K562 (cell line): ENCODE results near the gene IREB2. TPM values are rescaled to one million over a fixed set of nuclear protein-coding genes. Genes with fewer than 3 reads are reported as not detected.

Source experiments
- BRCA1 ChIP-seq, 2 experiments: fragments of 450-650 bp in 1 of 2; sonication (generic) in 1 of 2; formaldehyde crosslinking in 1 of 2; IDR thresholded peaks; 2 replicates each; pipeline versions ENCODE4 v1.5.0 to v1.6.1; 2017 to 2020; ENCODE audit warnings: mild to moderate bottlenecking in 1 of 2, missing genetic modification reagents in 1 of 2
- CREBBP ChIP-seq: IDR thresholded peaks from one replicate; pipeline ENCODE4 v1.6.1; 2012; ENCODE audit warnings: low read depth, mild to moderate bottlenecking, control low read depth, inconsistent platforms, low read length
- ETV5 ChIP-seq: sonication (generic); formaldehyde crosslinking; IDR thresholded peaks from 2 replicates; pipeline ENCODE4 v1.4.0; 2020; ENCODE audit warnings: low read depth, mild to moderate bottlenecking, missing genetic modification reagents
- MAFG ChIP-seq: fragments of 450-650 bp; conservative IDR thresholded peaks from 2 replicates; pipeline ENCODE4 v1.6.1; 2016; ENCODE audit warnings: missing genetic modification characterization, missing compliant biosample characterization
- NFE2 ChIP-seq: IDR thresholded peaks from 2 replicates; pipeline ENCODE4 v1.6.1; 2014; ENCODE audit warnings: antibody characterized with exemption, low read depth
- OTX1 ChIP-seq: fragments of 450-650 bp; formaldehyde crosslinking; IDR thresholded peaks from 2 replicates; pipeline ENCODE4 v1.4.0; 2022; ENCODE audit warnings: mild to moderate bottlenecking
- RB1 ChIP-seq: fragments of 450-650 bp; IDR thresholded peaks from 2 replicates; pipeline ENCODE4 v1.6.1; 2017; ENCODE audit warnings: low read depth, mild to moderate bottlenecking
- RNF2 ChIP-seq: sonication (generic); IDR thresholded peaks from 2 replicates; pipeline ENCODE4 v1.6.1; 2016
- SMARCE1 ChIP-seq: fragments of 450-650 bp; IDR thresholded peaks from 2 replicates; pipeline ENCODE4 v1.7.1; 2016; ENCODE audit warnings: mild to moderate bottlenecking
- SREBF1 ChIP-seq: fragments of 150-350 bp; IDR thresholded peaks from 2 replicates; pipeline ENCODE4 v1.6.1; 2014; ENCODE audit warnings: antibody characterized with exemption, low read depth, low read length, borderline replicate concordance
- TBP ChIP-seq: optimal IDR thresholded peaks from 2 replicates; pipeline ENCODE3; 2011; ENCODE audit warnings: low read depth, low read length, improper control_type of control experiment
- ZNF174 ChIP-seq: fragments of 250-450 bp; sonication (Bioruptor Pico); IDR thresholded peaks from 2 replicates; pipeline ENCODE4 v1.4.0; 2020; ENCODE audit warnings: mild to moderate bottlenecking
- ZNF507 ChIP-seq: conservative IDR thresholded peaks from 2 replicates; pipeline ENCODE4 v1.6.1; 2017; ENCODE audit warnings: missing genetic modification characterization, missing compliant biosample characterization
- ZNF668 ChIP-seq: fragments of 250-450 bp; sonication (Bioruptor Pico); IDR thresholded peaks from 2 replicates; pipeline ENCODE4 v1.8.0; 2022; ENCODE audit warnings: mild to moderate bottlenecking, inconsistent platforms
- polyA plus RNA-seq, 8 experiments: library from polyadenylated mRNA; depleted of rRNA in 4 of 8; stranded (reverse) in 5 of 8; unstranded in 3 of 8; fragments of >200 nt; fragmentation: Nextera tagmentation in 2 of 8; fragmentation: Illumina TruSeq in 1 of 8; extraction: Ambion mirVana in 2 of 8; extraction: Trizol in 1 of 8; gene quantifications; 2 replicates each; pipeline versions ENCODE4 v1.2.1 to v1.2.3, GENCODE V29; 2011 to 2014; ENCODE audit warnings: inconsistent platforms in 1 of 8, missing spikeins in 1 of 8
- total RNA-seq, 7 experiments: library from RNA; depleted of rRNA in 6 of 7; stranded (reverse); fragments of >200 nt in 6 of 7; fragmentation: Illumina TruSeq in 2 of 7; extraction: Trizol in 2 of 7; gene quantifications; 2 replicates each; pipeline versions ENCODE4 v1.2.1 to v1.2.3, GENCODE V29; 2011 to 2021; ENCODE audit warnings: low replicate concordance in 1 of 7
- TF ChIP-seq, protein P1 (sequence below): sonication (generic); formaldehyde crosslinking; IDR thresholded peaks from 2 replicates; pipeline ENCODE4 v1.8.0; 2022; ENCODE audit warnings: mild to moderate bottlenecking, missing genetic modification reagents
- TF ChIP-seq, protein P2 (sequence below): fragments of 450-650 bp; formaldehyde crosslinking; conservative IDR thresholded peaks from 2 replicates; pipeline ENCODE4 v1.4.0; 2022; ENCODE audit warnings: mild to moderate bottlenecking, missing genetic modification characterization

IREB2 gene
- total and polyA plus RNA-seq, 9 of the 15 experiments (the other 6 are each of a cell fraction or from before 2014, with no cell fraction given), result 16.8 to 61.7 (median 34.0) TPM

DNA sequence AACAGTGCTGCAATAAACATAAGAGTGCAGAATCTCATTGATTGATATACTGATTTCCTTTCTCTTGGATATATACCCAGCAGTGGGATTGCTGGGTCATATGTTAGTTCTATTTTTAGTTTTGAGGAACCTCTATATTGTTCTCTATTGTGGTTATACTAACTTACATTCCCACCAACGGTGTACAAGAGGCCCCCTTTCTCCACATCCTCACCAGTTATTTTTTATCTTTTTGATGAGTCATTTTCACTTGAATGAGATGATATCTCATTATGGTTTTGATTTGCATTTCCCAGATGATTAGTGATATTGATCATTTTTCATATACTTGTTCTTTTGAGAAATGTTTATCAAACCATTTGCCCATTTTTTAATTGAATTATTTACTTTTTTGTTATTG is 12.4 kb upstream of the IREB2 start (continued):
- TF ChIP-seq ZNF174, result no peak
- TF ChIP-seq NFE2, result peak; percentile 46
- no peak for TF ChIP-seq CREBBP
- no peak for TF ChIP-seq OTX1 (CRISPR knock-in tag)
- 0 out of 2 replicates have a peak, but pooled peaks have one; percentile 17 for TF ChIP-seq SMARCE1
- TF ChIP-seq ZNF668 (CRISPR knock-in tag), result no peak
- no peak for TF ChIP-seq ZNF507
- TF ChIP-seq SREBF1, result no peak
- TF ChIP-seq RNF2, result no peak
- TF ChIP-seq, protein P1, sequence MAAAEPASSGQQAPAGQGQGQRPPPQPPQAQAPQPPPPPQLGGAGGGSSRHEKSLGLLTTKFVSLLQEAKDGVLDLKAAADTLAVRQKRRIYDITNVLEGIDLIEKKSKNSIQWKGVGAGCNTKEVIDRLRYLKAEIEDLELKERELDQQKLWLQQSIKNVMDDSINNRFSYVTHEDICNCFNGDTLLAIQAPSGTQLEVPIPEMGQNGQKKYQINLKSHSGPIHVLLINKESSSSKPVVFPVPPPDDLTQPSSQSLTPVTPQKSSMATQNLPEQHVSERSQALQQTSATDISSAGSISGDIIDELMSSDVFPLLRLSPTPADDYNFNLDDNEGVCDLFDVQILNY, result no peak
- TF ChIP-seq RB1, result no peak
- no peak for TF ChIP-seq TBP
- TF ChIP-seq MAFG (tag), result peak; percentile 59
- TF ChIP-seq, protein P2, sequence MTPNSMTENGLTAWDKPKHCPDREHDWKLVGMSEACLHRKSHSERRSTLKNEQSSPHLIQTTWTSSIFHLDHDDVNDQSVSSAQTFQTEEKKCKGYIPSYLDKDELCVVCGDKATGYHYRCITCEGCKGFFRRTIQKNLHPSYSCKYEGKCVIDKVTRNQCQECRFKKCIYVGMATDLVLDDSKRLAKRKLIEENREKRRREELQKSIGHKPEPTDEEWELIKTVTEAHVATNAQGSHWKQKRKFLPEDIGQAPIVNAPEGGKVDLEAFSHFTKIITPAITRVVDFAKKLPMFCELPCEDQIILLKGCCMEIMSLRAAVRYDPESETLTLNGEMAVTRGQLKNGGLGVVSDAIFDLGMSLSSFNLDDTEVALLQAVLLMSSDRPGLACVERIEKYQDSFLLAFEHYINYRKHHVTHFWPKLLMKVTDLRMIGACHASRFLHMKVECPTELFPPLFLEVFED (CRISPR knock-in tag), result no peak
- TF ChIP-seq BRCA1 (IDR thresholded peaks at IDR 0.05), result no peak
- TF ChIP-seq BRCA1 (CRISPR knock-in tag; IDR thresholded peaks at IDR 0.05), result no peak
- TF ChIP-seq ETV5, result no peak
